ENCODE measurements around the gene ZNF512.
"Not testable (repeated sequence)": the region's sequence is repeated elsewhere in the genome, so short reads cannot be mapped to it uniquely, and the experiment has no call there.

The ZNF512 gene

GRCh38 chr2:27582129-27582694 is 630 bp upstream of the ZNF512 start:
- no peak for DNase-seq (ENCODE audit: low read depth in 3 of 3, low spot score in 1 of 3)

- DNase-seq (ENCODE audit: low read depth in 3 of 3, low spot score in 1 of 3), result no peak
Observed at GRCh38 chr2:27583390-27583915, 611 bp downstream of the ZNF512 start.

DNA sequence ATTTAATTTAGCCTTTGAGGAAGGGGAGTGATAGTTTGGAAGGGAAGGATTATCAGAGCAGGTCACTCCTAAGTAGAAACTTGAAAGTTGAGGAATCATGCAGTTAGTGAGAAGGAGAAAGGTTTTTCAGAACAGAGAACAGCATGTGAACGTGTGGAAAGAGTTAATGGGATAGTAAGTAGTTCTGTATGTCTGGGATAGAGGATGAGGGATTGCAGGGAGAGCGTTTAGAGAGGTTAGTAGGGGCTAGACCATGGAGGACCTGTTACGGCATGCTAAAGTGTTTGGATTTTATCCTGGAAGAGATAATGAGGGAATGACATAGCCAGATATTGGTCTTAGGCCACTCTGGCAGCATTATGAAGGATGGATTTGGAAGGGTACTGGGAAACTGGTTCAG is 1.8 kb downstream of the ZNF512 start:
- DNase-seq (ENCODE audit: low read depth in 3 of 3, low spot score in 1 of 3), result no peak

DNA sequence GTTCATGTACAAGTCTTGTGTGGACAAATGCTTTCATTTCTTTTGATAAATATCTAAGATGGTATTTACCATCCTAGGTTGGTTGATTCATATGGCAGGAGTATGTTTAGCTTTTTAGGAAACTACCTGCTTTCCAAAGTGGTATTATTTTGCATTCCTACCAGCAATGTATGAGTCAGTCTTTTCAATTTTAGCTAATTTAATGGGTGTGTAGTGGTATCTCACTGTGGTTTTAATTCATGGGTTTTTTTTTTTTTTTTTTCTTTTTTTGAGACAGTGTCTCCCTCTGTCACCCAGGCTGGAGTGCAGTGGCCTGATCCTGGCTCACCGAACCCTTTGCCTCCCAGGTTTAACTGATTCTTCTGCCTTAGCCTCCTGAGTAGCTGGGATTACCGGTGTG is 4.2 kb downstream of the ZNF512 start:
- DNase-seq (ENCODE audit: low read depth in 3 of 3, low spot score in 1 of 3), result no peak

- DNase-seq (ENCODE audit: low read depth in 3 of 3, low spot score in 1 of 3), result no peak
Observed at GRCh38 chr2:27588308-27588707, 5.5 kb downstream of the ZNF512 start.

- no peak for DNase-seq (ENCODE audit: low read depth in 3 of 3, low spot score in 1 of 3)
Observed at GRCh38 chr2:27591745-27592144, 8.9 kb downstream of the ZNF512 start.

DNA sequence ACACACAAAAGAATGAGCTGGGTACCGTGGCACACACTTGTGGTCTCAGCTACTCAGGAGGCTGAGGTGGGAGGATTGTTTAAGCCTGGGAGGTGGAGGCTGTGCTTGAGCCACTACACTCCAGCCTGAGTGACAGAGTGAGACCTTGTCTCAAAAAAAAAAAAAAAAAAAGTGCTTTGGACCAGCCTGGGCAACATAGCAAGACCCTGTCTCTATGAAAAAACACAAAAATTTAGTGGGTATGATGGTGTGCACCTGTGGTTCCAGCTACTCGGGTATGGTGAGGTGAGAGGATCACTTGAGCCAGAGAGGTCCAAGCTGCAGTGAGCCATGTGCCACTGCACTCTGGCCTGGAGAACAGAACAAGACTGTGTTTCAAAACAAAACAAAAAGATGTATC is 10.4 kb downstream of the ZNF512 start:
- no peak for DNase-seq (ENCODE audit: low read depth in 3 of 3, low spot score in 1 of 3)

DNA sequence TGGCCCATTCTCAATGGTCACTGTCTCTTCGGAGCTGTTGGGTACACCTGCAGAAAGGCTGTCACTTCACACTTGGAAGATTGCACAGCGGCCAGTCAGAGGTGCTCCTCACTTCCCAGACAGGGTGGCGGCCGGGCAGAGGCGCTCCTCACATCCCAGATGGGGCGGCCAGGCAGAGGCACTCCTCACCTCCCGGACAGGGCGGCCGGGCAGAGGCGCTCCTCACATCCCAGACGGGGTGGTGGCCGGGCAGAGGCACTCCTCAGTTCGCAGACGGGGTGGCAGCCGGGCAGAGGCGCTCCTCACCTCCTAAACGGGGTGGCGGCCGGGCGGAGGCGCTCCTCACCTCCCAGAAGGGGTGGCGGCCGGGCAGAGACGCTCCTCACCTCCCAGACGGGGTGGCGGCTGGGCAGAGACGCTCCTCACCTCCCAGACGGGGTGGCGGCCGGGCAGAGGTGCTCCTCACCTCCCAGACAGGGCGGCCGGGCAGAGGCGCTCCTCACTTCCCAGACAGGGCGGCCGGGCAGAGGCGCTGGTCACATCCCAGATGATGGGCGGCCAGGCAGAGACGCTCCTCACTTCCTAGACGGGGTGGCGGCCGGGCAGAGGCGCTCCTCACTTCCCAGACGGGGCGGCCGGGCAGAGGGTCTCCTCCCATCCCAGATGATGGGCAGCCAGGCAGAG is 11.3 kb downstream of the ZNF512 start:
- not testable (repeated sequence) for DNase-seq (ENCODE audit: low read depth in 3 of 3, low spot score in 1 of 3)

- not testable (repeated sequence) for DNase-seq (ENCODE audit: low read depth in 3 of 3, low spot score in 1 of 3)
Observed at GRCh38 chr2:27595412-27595811, 12.6 kb downstream of the ZNF512 start.

DNA sequence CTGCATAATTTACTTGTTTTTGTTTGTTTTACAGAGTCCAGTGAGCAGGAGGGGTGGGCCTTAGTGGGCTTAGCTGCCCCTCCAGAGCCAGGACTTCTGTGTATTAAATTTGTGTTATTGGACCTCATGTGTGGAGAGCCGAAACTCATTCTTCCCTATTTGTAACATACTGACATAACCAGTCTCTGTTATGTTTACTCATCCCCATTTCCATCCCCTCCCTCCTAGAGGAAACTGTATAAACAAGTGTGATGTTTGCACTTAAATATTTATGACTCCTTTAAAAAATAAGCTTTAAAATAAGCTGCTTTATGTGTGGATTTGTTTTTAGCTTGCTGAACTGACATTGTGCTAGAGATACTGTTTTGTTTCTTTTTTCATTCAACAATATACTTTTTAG is 13.8 kb downstream of the ZNF512 start:
- no peak for DNase-seq (ENCODE audit: low read depth in 3 of 3, low spot score in 1 of 3)

DNA sequence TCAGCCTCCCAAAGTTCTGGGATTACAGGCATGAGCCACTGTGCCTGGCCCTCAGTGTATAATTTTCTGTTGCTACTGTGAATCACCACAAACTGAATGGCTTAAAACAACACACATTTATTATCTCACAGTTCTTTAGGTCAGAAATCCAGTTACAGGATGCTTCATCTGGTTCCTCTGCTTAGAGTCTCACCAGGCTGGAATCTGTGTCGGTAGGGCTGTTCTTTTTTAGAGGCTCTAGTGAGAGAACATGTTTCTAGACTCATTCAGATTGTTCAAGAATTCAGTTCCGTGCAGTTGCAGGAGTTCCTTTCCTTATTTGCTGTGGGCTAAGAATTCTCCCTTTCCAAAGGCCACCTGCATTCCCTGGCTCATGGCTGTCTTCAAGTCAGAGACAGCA is 23.8 kb downstream of the ZNF512 start:
- no peak for DNase-seq (ENCODE audit: low read depth in 3 of 3, low spot score in 1 of 3)

- no peak for DNase-seq (ENCODE audit: low read depth in 3 of 3, low spot score in 1 of 3)
Observed at GRCh38 chr2:27613985-27614384, 31.1 kb downstream of the ZNF512 start.

DNA sequence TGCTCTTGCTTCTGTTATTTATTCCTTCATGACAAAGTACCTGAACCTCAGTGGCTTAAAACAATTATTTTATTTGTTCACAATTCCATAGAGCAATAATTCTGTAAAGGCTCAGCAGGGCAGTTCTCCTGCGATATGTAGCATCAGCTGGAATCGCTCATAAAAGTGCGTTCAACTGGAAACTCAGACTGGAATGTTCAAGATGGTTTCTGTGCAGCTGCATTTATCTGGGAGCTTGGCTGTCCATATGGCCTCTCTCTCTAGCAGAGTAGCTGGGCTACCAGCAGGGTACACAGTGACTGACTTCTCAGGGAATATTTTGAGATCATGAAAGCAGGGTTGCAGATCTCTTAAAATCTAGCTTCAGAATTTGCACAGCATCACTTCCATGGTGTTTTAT is 32.5 kb downstream of the ZNF512 start:
- DNase-seq (ENCODE audit: low read depth in 3 of 3, low spot score in 1 of 3), result no peak

DNA sequence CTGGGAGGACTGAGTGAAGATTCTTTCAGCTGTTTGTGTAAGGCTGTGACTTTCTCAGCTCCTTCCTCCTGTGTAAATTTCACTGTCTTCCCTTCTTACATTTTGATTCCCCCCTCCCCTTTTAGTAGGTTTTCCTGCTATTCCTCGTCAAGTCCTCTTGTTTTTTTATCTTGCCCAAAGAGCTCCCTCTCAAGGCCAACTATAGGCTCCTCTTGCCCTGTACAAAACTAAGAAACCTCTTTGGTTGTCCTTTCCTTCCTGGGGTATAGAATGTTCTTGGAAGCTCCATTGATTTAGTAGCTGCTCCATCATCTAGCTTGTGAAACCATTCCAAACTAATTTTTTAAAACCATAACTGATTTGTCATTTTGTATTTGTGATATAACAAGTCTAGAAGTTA is 38.7 kb downstream of the ZNF512 start:
- DNase-seq (ENCODE audit: low read depth in 3 of 3, low spot score in 1 of 3), result no peak

DNA sequence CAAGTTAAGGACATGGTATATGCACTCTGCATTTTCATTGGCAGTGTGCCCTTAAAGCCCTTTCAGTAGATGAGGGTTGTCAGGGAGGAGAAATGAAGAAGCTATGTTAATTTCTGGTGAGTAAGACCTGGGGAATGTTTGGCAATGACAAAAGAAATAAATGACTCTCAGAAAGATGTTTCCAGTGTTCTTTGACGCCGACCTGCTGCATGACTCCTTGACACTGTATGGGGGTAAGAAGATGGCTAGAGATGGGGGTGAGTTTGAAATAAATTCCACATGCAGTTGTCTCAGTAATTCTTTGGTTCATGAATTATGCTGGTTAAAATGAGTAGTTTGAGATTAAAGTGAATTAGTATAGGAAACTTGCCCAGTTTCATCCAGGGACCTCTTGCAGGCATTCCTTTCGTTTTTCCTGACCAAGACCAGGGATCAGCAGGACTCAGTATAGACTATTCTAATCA is 40.1 kb downstream of the ZNF512 start:
- DNase-seq (ENCODE audit: low read depth in 3 of 3, low spot score in 1 of 3), result no peak

- no peak for DNase-seq (ENCODE audit: low read depth in 3 of 3, low spot score in 1 of 3)
Observed at GRCh38 chr2:27624943-27625342, 42.1 kb downstream of the ZNF512 start.

- DNase-seq (ENCODE audit: low read depth in 3 of 3, low spot score in 1 of 3), result not testable (repeated sequence)
Observed at GRCh38 chr2:27626323-27626722, 43.5 kb downstream of the ZNF512 start.

DNA sequence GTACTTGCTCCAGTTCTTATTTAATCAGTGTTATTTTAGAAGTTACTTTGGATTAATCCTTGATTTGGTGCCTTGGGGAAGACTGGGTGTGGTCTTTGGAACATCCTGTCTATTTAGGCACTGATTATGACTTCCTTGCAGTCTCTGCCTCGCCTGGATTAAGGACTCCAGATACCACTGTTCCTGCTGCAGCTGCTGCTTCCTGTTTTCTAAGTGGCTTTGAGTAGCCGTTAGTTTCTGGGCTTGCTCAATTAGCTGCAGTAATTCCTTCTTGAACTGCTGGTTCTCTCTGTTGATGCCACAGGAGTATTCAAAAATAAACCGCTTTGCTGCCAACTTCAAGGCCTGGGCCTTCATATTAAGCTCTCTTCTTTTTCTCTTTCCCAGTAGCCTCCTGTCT is 44.1 kb downstream of the ZNF512 start:
- not testable (repeated sequence) for DNase-seq (ENCODE audit: low read depth in 3 of 3, low spot score in 1 of 3)

GRCh38 chr2:27627963-27628766 is 45.3 kb downstream of the ZNF512 start:
- no peak for DNase-seq (ENCODE audit: low read depth in 3 of 3, low spot score in 1 of 3)

DNA sequence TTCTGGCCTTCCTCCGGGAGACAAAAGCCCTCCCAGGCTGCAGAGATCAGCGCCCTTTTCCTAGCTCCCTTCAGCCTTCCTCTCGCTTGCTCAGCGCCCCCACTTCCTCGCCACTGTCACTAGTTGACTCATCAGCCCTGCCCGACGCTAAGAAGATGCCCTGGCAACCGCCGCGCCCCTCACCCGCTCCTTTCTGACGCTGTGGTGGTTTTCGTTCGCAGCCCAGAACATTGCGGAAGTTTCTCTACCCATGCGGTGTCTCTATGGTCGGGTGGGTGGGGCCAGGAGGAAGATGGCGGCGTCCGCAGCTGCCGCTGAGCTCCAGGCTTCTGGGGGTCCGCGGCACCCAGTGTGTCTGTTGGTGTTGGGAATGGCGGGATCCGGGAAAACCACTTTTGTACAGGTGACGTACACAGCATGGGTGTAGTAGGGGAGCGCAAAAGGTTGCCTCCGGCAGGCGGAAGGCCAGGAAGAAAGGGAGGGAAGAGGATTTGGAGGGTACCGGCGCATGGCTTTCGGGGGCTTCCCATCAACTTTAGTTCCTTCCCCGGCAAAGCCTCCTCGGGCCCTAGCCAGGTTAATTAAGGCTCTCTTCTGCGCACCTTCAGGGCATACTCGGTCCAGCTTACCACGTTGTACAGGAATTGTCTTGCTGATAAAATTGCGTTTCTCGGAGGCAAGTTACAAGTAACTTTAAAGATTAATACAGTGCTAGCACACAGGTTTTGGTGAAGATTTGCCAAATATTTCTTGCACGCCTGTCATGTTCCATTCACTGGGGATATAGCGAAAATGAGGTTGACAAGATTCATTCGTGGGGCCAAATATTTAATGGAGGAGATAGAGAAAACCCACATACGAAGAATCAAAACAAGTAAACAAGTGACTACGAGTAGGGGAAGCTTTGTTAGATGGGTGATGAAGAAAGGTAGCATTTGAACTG is 46.2 kb downstream of the ZNF512 start, which contains the start of the genes CCDC121 and GPN1:
Gene CCDC121, minus strand, starts transcription at position 246 of the 943 bp plus-strand sequence. CDS start 1,213 bp downstream, outside the sequence.
Gene GPN1, plus strand, starts transcription at position 284 of the 943 bp plus-strand sequence. Its CDS starts 9 bp downstream, at position 293.
- DNase-seq (ENCODE audit: low read depth in 3 of 3, low spot score in 1 of 3), result peak; percentile 82 to 86 (median 82)

Measured in stimulated activated CD4-positive, alpha-beta T cell treated with anti-CD3 and anti-CD28 coated beads, TNF-alpha, amount 100 ng/mL, for 1 hour (primary cell).